Astrocyte (in vitro differentiated cells and primary cell): ENCODE data around the gene USP13. TPM values are rescaled to one million over a fixed set of nuclear protein-coding genes. Genes with fewer than 3 reads are reported as not detected.

Experiments
- DNase-seq: peaks from one replicate; pipeline ENCODE4 v3.0.0-alpha.2; 2010; ENCODE audit warnings: low read depth
- FAIRE-seq: peaks from 2 replicates; lab custom pipeline; 2011; peaks lifted over from hg19 to GRCh38; lab: Jason Lieb, UNC
- H2AFZ ChIP-seq: 2 replicates; pipeline ENCODE4 v1.6.0; 2012; ENCODE audit warnings: low read depth, low read length, inconsistent platforms
- H3K27ac ChIP-seq: 2 replicates; pipeline ENCODE4 v1.5.1; 2011; ENCODE audit warnings: low read depth, low read length, inconsistent platforms
- H3K27me3 ChIP-seq: 2 replicates; pipeline ENCODE4 v1.6.0; 2011; ENCODE audit warnings: low read length, inconsistent platforms; ENCODE audit not compliant: insufficient read depth
- H3K36me3 ChIP-seq: 2 replicates; pipeline ENCODE4 v1.5.1; 2011; ENCODE audit warnings: low read length, inconsistent platforms; ENCODE audit not compliant: insufficient read depth
- H3K4me1 ChIP-seq: 2 replicates; pipeline ENCODE4 v1.5.1; 2011; ENCODE audit warnings: low read length, inconsistent platforms; ENCODE audit not compliant: insufficient read depth
- H3K4me2 ChIP-seq: 2 replicates; pipeline ENCODE4 v1.6.0; 2012; ENCODE audit warnings: low read length, inconsistent platforms
- H3K4me3 ChIP-seq: 2 replicates; pipeline ENCODE4 v1.5.1; 2011; ENCODE audit warnings: low read depth, mild to moderate bottlenecking, low read length, inconsistent platforms; ENCODE audit not compliant: insufficient read depth
- H3K79me2 ChIP-seq: 2 replicates; pipeline ENCODE4 v1.6.0; 2012; ENCODE audit warnings: mild to moderate bottlenecking, low read length, inconsistent platforms; ENCODE audit not compliant: insufficient read depth
- H3K9ac ChIP-seq: 2 replicates; pipeline ENCODE4 v1.6.0; 2012; ENCODE audit warnings: mild to moderate bottlenecking, low read length, inconsistent platforms
- H3K9me3 ChIP-seq: 2 replicates; pipeline ENCODE4 v1.5.1; 2012; ENCODE audit warnings: low read depth, mild to moderate bottlenecking, low read length, inconsistent platforms; ENCODE audit not compliant: insufficient read depth
- H4K20me1 ChIP-seq: 2 replicates; pipeline ENCODE4 v1.6.0; 2012; ENCODE audit warnings: low read length, inconsistent platforms; ENCODE audit not compliant: insufficient read depth
- H3K27ac Mint-ChIP-seq: one replicate; pipeline ENCODE4 v1.8.0; 2021; ENCODE audit warnings: mild to moderate bottlenecking, mixed read lengths; ENCODE audit not compliant: unreplicated experiment
- H3K27me3 Mint-ChIP-seq: one replicate; pipeline ENCODE4 v1.8.0; 2021; ENCODE audit warnings: low read depth, mixed read lengths; ENCODE audit not compliant: unreplicated experiment
- H3K36me3 Mint-ChIP-seq: one replicate; pipeline ENCODE4 v1.8.0; 2021; ENCODE audit warnings: low read depth, mixed read lengths; ENCODE audit not compliant: unreplicated experiment
- H3K4me1 Mint-ChIP-seq: one replicate; pipeline ENCODE4 v1.8.0; 2021; ENCODE audit warnings: low read depth, mixed read lengths; ENCODE audit not compliant: unreplicated experiment
- H3K4me3 Mint-ChIP-seq: one replicate; pipeline ENCODE4 v1.8.0; 2021; ENCODE audit warnings: mild to moderate bottlenecking, moderate library complexity, mixed read lengths; ENCODE audit not compliant: unreplicated experiment
- H3K9me3 Mint-ChIP-seq: one replicate; pipeline ENCODE4 v1.8.0; 2021; ENCODE audit warnings: mild to moderate bottlenecking, mixed read lengths; ENCODE audit not compliant: unreplicated experiment
- EZH2 ChIP-seq: IDR thresholded peaks from 2 replicates; pipeline ENCODE4 v1.6.1; 2012; ENCODE audit warnings: mild to moderate bottlenecking, low read length, inconsistent platforms; ENCODE audit not compliant: insufficient read depth
- total RNA-seq: library from RNA; stranded (reverse); gene quantifications from 2 replicates; pipeline ENCODE4 v1.2.1, GENCODE V29; 2021
- TF ChIP-seq, protein P1 (sequence below): IDR thresholded peaks from 2 replicates; pipeline ENCODE4 v1.5.1; 2011; ENCODE audit warnings: low read depth, mild to moderate bottlenecking, inconsistent platforms, low read length, moderate library complexity; ENCODE audit not compliant: insufficient read depth

The USP13 gene
- total RNA-seq, 1 donor from 2014 or later, result 7.4 TPM

DNA sequence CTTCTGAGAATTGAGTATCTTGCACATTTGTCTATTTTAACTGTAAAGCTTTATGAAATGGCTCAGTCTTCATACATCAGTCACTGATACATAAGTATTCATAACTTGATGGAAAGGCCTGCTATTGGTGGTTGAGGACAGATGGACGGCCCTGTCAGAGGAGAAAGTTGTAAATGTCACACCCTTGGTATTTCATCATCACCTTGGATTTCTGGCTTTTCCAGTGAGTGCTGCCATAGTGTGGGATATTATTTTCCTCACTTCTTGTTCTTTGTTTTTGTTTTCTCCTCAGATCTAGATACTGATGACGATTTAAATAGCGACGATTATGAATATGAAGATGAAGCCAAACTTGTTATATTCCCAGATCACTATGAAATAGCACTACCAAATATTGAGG is 47.9 kb downstream of the USP13 start:
- DNase-seq (no peak), FAIRE-seq (no peak)
- Histone ChIP-seq H4K20me1 (peaks cover 4% of the 10 kb centered on the region), H3K79me2 (peaks cover 3% of the 10 kb centered on the region), H3K36me3 (no peaks in the 10 kb centered on the region), H3K4me1 (no peaks in the 10 kb centered on the region), H3K9me3 (no peaks in the 10 kb centered on the region), H3K4me2 (no peak overlapping the region), H3K27me3 (no peaks in the 10 kb centered on the region), H3K4me3 (no peak overlapping the region), H2AFZ (no peak overlapping the region), H3K27ac (no peak overlapping the region), H3K9ac (no peak overlapping the region)
- Mint-ChIP-seq H3K27me3 (no peaks in the 10 kb centered on the region), H3K4me3 (no peak overlapping the region), H3K36me3 (peaks cover 3% of the 10 kb centered on the region), H3K4me1 (no peaks in the 10 kb centered on the region), H3K9me3 (no peaks in the 10 kb centered on the region), H3K27ac (no peak overlapping the region)
- TF ChIP-seq, protein P1, sequence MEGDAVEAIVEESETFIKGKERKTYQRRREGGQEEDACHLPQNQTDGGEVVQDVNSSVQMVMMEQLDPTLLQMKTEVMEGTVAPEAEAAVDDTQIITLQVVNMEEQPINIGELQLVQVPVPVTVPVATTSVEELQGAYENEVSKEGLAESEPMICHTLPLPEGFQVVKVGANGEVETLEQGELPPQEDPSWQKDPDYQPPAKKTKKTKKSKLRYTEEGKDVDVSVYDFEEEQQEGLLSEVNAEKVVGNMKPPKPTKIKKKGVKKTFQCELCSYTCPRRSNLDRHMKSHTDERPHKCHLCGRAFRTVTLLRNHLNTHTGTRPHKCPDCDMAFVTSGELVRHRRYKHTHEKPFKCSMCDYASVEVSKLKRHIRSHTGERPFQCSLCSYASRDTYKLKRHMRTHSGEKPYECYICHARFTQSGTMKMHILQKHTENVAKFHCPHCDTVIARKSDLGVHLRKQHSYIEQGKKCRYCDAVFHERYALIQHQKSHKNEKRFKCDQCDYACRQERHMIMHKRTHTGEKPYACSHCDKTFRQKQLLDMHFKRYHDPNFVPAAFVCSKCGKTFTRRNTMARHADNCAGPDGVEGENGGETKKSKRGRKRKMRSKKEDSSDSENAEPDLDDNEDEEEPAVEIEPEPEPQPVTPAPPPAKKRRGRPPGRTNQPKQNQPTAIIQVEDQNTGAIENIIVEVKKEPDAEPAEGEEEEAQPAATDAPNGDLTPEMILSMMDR, result no peak
- TF ChIP-seq EZH2, result no peak

DNA sequence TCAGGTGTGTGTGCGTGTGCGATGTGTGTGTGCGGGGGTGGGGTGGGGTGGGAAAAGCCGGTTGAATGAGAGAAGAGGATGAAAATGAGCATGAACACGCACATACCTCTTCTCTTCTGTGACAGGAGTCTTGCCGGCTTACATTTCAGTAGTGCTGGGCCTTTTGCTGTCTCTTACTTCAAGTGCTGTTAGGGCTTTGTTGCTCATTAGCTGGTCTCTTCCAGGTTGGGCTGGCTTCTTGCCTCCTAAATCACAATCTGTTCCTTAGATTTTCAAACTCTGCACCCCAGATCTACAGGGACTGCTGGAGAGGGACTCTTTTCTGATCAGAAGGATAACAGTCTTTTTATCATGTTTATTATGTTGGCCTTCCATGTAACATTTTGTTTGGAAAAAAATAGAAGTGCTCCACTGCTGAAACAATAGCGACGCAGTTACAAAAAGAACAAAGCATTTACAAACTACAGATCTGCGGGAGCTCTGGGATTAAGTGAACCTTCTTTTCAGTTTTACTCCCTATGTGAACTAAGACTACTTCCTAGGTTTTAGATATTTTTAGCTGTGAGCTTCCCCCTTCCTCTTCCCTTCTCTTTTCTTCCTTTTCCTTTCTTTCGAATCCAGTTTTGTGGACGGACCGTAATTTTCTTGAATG is 48.5 kb downstream of the USP13 start:
- H3K27ac Mint-ChIP-seq, result no peak overlapping the region
- Histone ChIP-seq H3K9ac (no peak overlapping the region), H3K4me1 (no peaks in the 10 kb centered on the region), H3K27ac (no peak overlapping the region), H4K20me1 (peaks cover 4% of the 10 kb centered on the region), H3K4me3 (no peak overlapping the region), H3K4me2 (no peak overlapping the region), H3K36me3 (no peaks in the 10 kb centered on the region), H3K27me3 (no peaks in the 10 kb centered on the region), H3K79me2 (peaks cover 3% of the 10 kb centered on the region), H2AFZ (no peak overlapping the region), H3K9me3 (no peaks in the 10 kb centered on the region)
- FAIRE-seq (no peak), DNase-seq (no peak)
- peaks cover 3% of the 10 kb centered on the region for H3K36me3 Mint-ChIP-seq
- H3K27me3 Mint-ChIP-seq, result no peaks in the 10 kb centered on the region
- H3K9me3 Mint-ChIP-seq, result no peaks in the 10 kb centered on the region
- no peaks in the 10 kb centered on the region for H3K4me1 Mint-ChIP-seq
- TF ChIP-seq, protein P1, result no peak
- no peak for TF ChIP-seq EZH2
- H3K4me3 Mint-ChIP-seq, result no peak overlapping the region

DNA sequence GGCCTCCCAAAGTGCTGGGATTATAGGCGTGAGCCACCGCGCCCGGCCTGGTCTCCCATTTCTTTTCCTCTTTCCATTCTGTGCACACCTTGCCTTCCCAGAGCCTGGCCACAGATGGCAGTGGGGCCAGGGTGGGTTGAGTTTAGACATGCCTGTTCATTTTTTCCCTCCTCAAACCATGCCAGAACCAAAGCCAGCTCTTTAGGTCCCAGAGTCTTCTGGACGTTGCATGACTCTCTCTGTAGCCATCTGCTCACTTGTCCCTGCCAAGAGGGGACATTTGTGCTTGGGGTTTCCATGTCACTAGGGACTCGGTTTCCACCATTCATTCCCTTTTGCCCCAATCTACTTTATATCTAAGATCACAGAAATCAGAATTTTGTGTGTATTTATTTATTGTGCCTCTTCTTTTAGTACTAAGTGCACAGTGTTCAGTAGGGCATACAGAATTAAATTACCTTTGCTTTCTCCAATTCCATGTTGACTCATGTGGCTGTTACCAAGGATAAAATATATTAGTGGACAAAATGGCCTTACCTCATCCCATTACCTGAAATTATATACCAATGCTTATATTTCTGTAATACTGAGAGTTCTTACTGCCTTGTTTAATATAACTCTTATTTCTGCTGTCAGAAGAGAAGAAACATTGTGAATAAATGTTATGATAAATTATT is 49.6 kb downstream of the USP13 start:
- no peak overlapping the region for H3K9ac ChIP-seq
- Mint-ChIP-seq H3K9me3 (no peaks in the 10 kb centered on the region), H3K36me3 (peaks cover 4% of the 10 kb centered on the region), H3K4me3 (no peak overlapping the region), H3K4me1 (no peaks in the 10 kb centered on the region), H3K27me3 (no peaks in the 10 kb centered on the region), H3K27ac (no peak overlapping the region)
- no peak overlapping the region for H2AFZ ChIP-seq
- peaks cover 4% of the 10 kb centered on the region for H4K20me1 ChIP-seq
- peaks cover 2% of the 10 kb centered on the region for H3K36me3 ChIP-seq
- H3K4me3 ChIP-seq, result no peak overlapping the region
- DNase-seq (no peak), FAIRE-seq (no peak)
- H3K79me2 ChIP-seq, result no peaks in the 10 kb centered on the region
- H3K27ac ChIP-seq, result no peak overlapping the region
- no peaks in the 10 kb centered on the region for H3K27me3 ChIP-seq
- no peaks in the 10 kb centered on the region for H3K4me1 ChIP-seq
- H3K9me3 ChIP-seq, result no peaks in the 10 kb centered on the region
- TF ChIP-seq, protein P1, result no peak
- no peak for TF ChIP-seq EZH2
- no peak overlapping the region for H3K4me2 ChIP-seq
